HG02642 (cell line): ENCODE data around the gene MYEOV.
A peak's percentile ranks its signal among the peaks of the same experiment; 100 is the strongest.

Experiments
- ATAC-seq: cut with Tn5 transposase; IDR thresholded peaks from one replicate; pipeline ENCODE4 v1.9.1; 2021; ENCODE audit warnings: mild to moderate bottlenecking; ENCODE audit not compliant: unreplicated experiment, poor library complexity

The MYEOV gene

DNA sequence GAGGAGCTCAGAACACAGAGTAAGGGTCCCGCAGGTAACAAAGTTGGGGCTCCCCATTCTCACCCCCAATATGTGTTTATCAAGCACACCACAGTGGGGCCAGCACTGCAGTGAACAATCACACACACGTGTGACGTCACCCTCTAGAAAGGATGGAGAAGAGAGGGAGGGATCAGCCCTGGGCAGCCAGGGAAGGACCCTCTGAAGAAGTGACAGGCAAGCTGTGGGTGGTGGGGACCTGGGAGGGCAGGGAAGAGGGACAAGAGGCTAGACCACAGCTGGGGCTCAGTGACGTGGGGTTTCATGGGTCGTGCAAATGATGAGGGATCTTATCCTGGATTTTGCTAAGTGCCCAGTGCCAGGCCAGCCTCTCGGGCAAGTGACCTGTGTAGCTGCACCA is 28.7 kb upstream of the MYEOV start:
- no peak for ATAC-seq

DNA sequence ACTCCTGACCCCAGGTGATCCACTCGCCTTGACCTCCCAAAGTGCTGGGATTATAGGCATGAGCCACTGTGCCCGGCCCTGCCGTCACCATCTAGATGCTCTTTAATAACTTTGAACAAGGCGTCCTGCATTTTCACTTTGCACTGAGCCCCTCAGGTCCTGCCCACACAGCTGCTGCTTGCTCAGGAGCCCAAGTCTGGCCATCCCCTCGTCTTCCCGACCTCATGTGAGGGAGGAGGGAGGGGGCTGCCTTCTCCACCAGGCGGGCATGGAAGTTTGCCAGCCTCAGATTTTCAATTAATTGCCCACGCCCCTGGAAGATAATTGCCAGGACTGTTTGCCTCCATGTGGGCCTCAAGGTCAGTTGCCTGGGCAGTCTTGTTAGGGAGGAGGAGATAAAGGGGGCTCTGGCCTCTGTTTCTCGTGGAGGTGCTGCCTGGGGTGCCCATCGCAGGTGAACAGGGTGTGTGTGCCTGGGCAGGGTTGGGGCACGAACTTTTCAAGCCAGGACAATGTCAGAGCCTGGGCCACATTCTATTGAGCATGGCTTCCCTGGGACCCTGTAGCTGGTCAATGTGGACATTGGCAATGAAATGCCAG is 27.9 kb upstream of the MYEOV start:
- ATAC-seq, result no peak

DNA sequence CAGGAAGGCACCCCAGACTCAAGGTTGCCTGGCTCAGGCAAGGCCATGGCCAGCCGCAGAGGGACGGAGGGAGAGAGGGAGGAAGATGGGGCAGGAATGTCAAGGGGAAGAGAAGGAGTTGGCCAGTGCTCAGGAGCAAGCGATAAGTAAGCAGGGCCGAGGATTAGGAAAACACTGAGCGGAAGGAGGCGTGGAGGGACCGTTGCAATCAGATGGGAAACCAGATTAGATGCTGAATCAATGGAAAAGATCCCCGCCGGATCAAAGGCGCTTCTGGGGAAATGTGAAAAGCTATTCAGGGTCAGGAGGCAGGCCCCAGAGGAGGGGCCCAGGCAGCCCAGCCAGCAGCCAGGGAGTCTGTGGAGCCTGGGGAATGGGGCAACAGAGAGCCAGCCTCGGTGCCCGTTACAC is 26.6 kb upstream of the MYEOV start:
- ATAC-seq, result no peak

DNA sequence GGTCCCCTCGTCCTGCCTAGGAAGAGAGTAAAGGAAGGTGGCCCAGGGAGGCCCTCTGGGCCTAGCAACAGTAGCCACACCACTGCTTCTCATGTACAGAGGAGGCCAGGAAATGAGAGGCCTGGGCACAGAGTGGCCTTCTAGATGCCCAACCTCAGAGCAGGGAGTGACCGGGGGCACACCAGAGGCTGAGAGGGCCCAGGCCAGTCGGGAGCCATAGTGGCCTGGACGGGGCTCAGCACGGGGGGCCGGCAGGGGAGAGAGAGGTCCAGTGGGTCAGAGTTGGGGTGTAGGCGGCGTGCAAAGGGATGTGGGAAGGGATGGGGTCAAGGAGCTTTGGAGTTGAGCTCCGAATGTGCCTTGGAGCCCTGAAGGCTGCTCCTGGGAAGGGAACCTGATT is 25.0 kb upstream of the MYEOV start:
- ATAC-seq, result no peak

DNA sequence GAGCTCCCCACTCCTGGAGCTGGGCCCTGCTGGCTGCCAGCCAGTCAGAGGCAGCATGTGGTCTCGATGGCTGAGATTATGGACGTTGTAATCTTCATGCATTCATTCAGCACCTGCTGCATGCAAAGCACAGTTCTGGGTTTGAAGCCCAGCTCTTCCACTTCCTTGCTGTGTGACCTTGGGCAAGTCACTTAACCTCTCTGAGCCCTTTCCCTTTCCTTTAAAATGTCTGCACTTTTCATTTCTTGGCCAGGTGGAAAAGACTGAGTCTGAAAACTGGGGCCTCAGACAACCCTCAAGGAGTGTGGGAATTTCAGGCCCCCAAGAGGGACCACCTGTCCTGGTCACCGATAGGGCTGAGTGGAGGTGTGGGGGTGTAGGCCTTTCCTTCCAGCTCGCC is 24.6 kb upstream of the MYEOV start:
- ATAC-seq, result no peak

DNA sequence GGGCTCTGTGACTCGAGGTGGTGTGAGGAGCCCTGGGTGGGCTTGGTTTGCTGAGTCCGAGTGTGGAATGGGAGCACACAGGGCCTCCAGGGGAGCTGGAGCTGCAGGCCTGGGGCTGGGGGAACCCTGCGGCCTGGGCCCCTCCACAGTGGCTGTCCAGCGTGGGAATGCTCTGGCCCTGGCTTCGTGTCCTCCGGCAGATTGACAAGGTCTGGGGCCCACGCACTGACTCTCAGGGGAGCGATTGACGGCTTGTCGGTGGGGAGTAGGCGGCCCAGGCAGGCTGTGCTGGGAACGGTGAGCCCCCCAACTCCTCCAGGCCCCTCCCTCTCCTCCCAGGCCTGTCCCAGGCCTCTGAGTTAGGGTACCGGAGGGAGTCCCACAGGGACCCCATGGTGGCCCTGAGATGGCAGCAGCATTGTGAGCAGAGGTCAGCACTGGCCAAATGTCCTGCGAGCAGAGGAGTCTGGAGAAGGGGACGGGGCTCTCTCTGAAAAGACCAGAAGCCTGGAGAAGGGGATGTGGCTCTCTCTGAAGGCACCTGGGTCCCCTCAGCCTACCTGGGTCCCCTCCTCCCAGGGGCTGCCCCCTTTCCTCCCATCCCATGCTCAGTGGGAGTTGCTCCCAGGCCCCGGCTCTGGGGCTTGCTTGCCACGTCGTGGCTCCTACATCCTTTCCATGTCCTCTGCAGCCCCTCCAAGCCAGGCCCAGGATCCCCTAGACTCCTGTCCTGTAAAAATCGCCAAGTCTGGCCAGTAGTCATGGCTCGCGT is 23.8 kb upstream of the MYEOV start:
- ATAC-seq, result no peak

DNA sequence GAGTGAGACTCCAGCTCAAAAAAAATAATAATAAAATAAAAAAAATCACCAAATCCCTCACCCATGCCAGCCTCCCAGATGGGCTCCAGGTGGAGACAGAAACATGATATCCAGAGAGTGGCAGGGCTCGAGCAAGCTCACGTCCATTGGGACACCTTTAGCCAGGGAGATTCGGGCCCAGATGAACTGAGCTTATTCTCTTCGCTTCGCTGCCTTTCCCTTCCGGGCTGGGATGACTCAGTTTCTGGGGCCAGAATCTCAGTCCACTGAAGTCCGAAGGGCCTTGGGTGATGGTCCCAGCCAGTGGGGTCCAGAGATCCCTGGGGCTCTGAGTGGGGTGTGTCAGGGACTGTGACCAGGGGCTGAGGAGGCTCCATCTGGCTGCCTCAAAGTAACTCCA is 23.0 kb upstream of the MYEOV start:
- no peak for ATAC-seq

DNA sequence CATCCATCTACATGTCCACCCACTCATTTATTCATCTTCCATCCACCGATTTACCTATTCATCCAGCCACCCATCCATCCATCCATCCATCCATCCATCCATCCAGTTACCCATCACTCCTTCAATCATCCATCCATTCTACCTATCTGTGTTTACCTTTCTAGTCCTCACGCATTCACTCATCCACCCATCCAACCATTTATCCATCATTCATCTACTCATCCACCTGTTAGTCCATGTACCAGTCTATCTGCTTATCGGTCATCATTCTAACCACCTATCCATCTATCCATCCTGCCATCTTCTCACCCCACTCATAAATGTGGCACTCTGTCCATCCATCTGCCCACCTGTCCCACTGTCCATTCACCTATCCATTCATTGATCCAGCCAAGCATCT is 21.9 kb upstream of the MYEOV start:
- no peak for ATAC-seq

DNA sequence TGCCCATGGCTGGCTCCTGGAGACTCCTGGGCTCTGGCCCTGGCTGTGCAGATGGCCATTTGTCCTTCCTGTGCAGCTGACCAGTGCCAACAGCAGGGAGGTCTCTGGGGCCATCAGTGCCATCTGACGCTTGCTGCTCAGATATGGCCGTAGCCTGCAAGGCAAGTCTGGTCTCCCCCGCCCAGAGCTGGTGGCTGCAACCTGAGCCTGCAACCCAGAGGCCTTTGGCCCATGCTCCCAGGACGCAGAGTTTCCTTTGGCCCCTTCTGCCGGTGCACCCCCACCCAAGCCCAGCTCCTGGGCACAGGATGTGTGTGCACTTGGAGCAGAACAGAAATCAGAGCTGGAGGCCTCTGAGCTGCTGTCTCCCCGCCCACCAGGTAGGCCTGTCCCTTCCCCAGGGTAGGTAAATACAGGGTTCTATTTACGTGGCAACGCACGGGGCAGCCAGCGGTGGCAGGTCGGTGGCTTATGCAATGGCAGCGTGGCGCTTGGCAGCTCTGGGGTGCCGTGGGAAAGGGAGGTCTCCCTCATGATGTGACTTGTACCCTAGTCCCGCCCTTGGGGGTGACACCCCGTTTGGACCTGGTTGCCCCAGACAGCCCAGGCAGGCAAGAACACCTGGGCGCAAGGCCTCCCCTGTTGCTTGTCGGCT is 21.0 kb upstream of the MYEOV start:
- no peak for ATAC-seq

DNA sequence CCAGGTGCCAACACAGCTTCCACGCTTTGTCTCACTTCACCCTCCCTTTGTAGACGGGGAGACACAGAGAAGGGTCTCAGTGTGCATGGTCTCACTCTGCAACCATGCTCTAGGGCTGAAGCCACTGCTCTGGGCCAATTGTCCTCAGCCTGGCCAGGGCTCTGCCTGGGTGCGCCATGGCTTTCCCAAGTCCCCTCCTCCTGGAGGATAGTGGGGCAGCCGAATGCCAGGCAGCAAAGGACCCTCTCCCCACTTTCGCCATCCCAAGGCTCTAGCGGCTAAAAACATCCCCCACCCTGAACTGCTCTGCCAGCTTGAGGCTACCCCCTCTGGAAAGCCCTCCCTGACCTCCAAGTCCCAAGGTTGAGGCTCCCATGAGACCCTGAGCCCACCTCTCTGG is 20.4 kb upstream of the MYEOV start:
- no peak for ATAC-seq

DNA sequence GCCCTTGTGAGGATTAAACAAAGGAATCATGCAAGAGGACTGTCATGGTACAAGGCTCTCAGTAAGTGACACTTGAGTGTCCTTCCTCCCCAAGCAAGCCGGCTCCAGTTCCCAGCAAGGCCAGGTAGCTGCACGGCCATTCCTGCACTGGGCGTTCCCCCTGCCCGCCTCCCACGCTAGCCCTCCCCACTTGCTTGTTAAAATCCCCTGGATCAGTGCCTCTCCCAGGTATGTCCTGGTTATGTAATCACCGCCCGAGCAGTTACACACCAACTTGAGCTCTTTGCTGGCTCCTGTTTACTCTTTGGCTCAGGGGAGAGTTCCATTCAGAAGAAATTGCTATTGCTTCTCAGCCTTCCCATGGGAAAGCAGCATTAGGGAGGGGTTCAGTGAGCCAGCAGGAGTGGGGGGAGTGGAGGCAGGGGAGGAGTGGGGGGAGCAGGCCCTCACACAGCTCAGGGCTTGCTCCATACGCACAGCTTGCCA is 19.4 kb upstream of the MYEOV start:
- ATAC-seq, result no peak

DNA sequence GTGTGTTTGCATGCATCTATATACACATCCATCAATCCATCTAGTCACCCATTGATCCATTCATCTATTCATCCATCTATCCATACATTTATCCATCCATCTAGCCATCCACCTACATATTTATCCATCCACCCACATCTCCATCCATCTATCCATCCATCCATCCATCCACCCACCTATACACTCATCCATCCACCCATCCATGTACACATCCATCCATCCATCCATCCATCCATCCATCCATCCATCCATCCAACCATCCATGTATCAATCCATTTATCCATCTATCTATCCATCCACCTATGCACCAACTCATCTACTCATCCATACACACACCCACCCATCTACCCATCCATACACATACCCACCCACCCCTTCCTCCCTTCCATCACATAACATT is 18.8 kb upstream of the MYEOV start:
- no peak for ATAC-seq

DNA sequence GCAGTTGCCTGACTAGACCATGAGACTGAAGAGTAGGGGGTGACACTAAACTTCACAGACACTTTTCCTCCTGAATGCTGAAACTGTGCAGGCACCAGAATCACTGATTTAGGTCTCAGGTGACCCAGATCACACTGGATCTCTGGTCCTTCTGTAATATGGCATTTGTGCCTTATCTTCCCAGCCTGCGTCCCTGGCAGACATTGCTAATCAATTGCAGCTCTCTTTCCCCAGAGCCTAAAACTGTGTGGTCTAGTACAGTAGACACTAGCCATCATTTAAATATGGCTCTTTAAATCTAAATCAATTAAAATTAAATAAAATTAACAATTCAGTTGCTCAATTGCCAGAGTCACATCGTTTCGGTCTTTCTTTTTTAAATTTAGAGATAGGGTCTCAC is 17.8 kb upstream of the MYEOV start:
- no peak for ATAC-seq

DNA sequence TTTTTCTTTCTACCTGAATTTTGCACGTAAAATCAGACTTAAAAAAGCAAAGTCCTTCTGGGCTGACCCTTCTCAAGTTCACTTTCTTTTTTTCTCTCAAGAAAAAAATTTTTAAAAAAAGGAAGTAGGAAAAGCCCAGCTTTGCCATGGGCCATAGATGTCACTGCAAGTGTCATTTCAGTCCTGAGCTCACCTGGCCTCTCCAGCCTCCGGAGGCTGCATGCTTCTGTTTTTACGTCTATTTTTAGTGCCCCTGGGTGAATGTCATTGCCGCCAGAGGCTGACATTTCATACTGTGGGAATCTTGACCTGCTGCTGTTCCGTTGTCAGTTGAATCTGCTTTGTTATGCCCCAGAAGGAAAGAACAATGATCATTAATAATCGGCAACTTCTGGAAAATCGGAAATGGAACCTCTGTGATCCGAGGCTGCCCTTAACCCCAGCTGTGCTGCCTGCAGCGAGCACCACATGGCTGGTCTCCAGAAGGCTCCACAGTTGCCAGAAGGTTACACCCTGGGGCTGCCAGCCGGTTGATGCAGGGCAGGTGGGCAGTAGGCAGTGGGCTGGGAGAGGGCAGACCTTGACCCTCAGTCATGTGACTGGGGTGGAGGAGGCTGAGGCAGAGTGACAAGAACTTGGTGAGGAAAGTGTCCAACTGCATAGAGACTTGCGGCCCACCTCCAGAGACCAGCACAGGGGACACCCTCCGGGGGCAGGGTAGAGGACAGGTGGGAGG is 16.7 kb upstream of the MYEOV start:
- ATAC-seq, result peak; percentile 48

DNA sequence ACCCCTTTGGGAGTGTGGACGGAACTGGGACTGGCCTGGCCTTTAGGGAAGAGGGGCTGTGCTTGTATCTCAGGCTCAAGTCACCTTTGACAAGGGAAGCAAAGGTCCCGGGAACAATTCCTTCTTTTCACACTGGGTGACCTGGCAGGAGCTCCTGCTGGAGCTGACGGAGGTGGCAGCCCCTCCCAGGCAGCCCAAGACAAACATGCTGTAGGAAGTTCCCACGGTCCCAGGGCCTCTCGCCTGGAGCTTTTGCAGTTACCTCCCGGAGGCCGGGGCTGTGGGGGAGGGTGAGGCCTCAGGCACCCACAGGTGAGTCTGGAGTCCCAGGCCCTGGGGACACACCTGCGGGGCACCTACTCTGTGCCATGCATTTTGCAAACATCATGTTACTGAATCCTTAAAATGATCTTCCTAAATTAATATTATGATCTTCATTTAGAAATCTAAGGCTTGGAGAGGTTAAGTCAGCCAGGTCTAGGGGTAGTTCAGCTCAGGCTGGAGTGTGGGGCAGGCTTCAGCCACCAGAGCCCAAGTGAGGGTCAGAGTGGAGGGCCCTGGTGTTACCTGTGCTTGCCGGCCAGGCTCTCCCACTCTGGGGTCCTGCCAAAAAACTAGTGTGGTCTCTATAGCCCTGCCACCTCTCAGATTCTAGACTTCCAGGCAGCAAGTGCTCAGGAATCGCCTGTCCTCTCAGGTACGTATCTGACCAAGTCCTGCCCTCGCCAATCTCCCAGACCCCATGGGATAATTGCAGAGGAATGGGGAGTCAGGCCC is 15.7 kb upstream of the MYEOV start:
- ATAC-seq, result no peak

DNA sequence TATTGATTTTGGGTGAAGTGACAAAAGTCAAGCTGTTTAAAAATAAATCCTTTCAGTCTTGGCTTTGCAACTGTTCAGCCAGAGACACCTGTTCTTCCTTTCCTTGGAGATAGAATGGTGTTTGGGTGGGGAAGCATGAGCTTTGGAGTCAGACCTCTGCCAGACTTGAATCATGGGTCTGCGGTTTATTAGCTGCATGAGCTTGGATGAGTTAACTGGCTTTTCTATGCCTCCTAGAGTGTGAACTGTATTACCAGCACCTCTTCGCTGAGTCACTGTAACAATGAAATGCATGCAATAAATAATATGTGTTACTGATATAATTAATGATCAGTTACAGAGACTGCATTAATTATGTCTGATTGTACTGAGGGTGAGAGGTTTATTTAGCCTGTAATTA is 13.5 kb upstream of the MYEOV start:
- no peak for ATAC-seq

DNA sequence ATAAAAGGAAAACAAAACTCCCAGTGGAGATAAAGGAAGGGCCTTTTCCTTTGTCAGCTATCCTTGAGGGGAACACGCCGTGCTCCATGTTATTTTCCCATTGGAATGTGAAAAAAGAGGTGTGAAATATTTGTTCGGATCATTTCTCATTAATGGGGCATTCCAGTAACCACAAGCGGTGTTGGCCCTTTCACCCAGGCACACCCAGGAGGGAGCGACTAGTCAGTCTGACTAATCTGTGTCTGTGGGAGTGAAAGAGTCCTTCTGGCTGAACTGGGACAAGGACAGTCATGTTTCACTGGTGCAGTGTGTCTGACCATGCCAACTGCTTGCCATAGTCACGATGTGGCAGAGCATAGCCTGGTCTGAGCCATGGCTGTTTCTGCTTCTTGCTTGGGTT is 13.0 kb upstream of the MYEOV start:
- no peak for ATAC-seq

DNA sequence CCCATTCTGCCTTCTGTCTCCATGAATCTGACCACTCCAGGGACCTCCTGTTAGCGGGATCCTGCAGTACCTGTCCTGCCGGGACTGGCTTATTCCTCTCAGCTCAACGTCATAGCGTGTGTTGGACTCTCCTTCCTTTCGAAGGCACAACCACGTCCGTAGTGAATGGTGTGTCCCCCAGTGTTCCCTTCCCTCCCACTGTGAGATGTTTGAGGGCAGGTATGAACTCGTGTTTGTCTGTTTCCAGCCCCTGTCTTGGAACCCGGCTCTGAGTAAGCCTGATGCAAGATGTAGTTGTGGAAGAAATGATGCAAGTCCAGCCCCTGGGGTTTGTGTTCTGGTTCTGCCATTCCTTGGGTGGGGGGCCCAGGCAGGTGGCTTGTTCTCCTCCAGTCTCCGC is 10.5 kb upstream of the MYEOV start:
- ATAC-seq, result no peak

DNA sequence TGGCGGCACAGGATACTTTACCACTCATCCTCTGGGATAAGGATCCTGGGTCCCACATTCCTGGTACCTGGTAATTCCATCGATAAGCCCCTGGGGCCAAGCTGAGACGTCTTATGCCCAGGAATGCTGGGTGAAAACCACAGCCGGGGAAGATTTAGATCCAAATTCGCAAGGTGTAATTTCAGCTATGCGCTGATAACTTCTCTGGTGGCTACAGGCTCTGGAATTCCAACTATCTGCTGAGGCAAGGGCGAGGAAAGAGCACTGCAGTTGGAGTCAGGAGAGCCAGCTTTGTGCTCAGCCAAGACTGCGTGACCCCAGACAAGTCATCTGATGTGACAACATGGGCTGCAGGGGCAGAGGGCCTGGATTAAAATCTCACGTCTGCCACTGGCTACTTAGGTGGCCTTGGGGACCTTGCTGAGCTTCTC is 9.9 kb upstream of the MYEOV start:
- no peak for ATAC-seq

DNA sequence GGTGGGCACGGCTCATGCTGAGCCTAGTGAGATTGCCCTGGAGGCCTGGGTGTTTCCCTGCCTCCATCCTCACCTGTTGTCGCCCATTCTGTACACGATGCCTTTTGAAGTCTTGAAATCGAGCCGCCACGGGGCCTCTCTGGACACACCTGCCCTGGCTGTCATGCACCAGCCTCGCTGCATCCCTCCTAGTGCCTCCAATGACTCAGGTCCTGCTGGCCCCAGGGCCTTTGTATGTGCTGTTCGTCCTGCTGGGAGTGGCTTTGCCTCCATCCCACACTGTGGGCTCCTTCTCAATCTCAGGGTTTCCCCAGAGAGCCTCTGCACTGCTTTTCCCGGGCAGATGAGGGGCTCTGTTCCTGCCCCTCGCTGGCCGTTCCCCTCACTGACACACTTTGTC is 8.9 kb upstream of the MYEOV start:
- ATAC-seq, result no peak
